Brain microvascular endothelial cell (primary cell): ENCODE measurements around the gene KIAA0232.
A peak's percentile ranks its signal among the peaks of the same experiment; 100 is the strongest.

ENCODE experiments used
- DNase-seq: peaks from one replicate; pipeline ENCODE4 v3.0.0-alpha.2; 2020
- H3K27ac ChIP-seq: fragments of 250-450 bp; sonication (Bioruptor Pico); 2 replicates; pipeline ENCODE4 v1.5.1; 2020; ENCODE audit warnings: mild to moderate bottlenecking, moderate library complexity
- H3K27me3 ChIP-seq: fragments of 250-450 bp; sonication (Bioruptor Pico); replicated peaks from 2 replicates; pipeline ENCODE4 v1.5.1; 2020; ENCODE audit warnings: mild to moderate bottlenecking
- H3K36me3 ChIP-seq: fragments of 250-450 bp; sonication (Bioruptor Pico); replicated peaks from 2 replicates; pipeline ENCODE4 v1.5.1; 2020; ENCODE audit warnings: mild to moderate bottlenecking
- H3K4me3 ChIP-seq: 2 replicates; pipeline ENCODE4 v1.5.1; 2011; ENCODE audit warnings: low read depth, mild to moderate bottlenecking, control low read depth, low read length, moderate library complexity
- CTCF ChIP-seq: IDR thresholded peaks from 2 replicates; pipeline ENCODE4 v1.5.1; 2011; ENCODE audit warnings: low read depth, mild to moderate bottlenecking, moderate library complexity, low read length, control low read depth, inconsistent platforms; ENCODE audit errors: missing control alignments
- in situ Hi-C: cut with HindIII; loops from 2 replicates; pipeline ENCODE4 v1.10.0; 2017; ENCODE audit warnings: low sequenced_read_pairs, low pct_ligation_motif_present

Gene KIAA0232

GRCh38 chr4:6924361-6924779 is 141.8 kb downstream of the KIAA0232 start:
- no peaks in the 10 kb centered on the region for H3K27me3 ChIP-seq
- H3K36me3 ChIP-seq = peaks cover 6% of the 10 kb centered on the region
- no peak overlapping the region for H3K4me3 ChIP-seq
- no peak overlapping the region for H3K27ac ChIP-seq
- TF ChIP-seq CTCF = no peak
- in situ Hi-C loops = no loop called here
- DNase-seq = no peak

GRCh38 chr4:6925357-6925836 is 142.9 kb downstream of the KIAA0232 start:
- TF ChIP-seq CTCF = no peak
- DNase-seq = no peak
- Histone ChIP-seq H3K4me3 (no peak overlapping the region), H3K27ac (no peak overlapping the region), H3K36me3 (peaks cover 6% of the 10 kb centered on the region), H3K27me3 (no peaks in the 10 kb centered on the region)
- in situ Hi-C loops = no loop called here

GRCh38 chr4:6926081-6926480 is 143.6 kb downstream of the KIAA0232 start:
- no peak for TF ChIP-seq CTCF
- in situ Hi-C loops = no loop called here
- Histone ChIP-seq H3K36me3 (peaks cover 6% of the 10 kb centered on the region), H3K27ac (no peak overlapping the region), H3K27me3 (no peaks in the 10 kb centered on the region), H3K4me3 (no peak overlapping the region)
- DNase-seq = no peak

- no peak overlapping the region for H3K27ac ChIP-seq
- in situ Hi-C loops = no loop called here
- peaks cover 6% of the 10 kb centered on the region for H3K36me3 ChIP-seq
- TF ChIP-seq CTCF = no peak
- DNase-seq = peak; percentile 29
- no peaks in the 10 kb centered on the region for H3K27me3 ChIP-seq
- H3K4me3 ChIP-seq = no peak overlapping the region
Measured at GRCh38 chr4:6926681-6927478, 144.4 kb downstream of the KIAA0232 start.

- in situ Hi-C loops = no loop called here
- no peak overlapping the region for H3K4me3 ChIP-seq
- no peak overlapping the region for H3K27ac ChIP-seq
- H3K36me3 ChIP-seq = peaks cover 6% of the 10 kb centered on the region
- DNase-seq = no peak
- no peaks in the 10 kb centered on the region for H3K27me3 ChIP-seq
- TF ChIP-seq CTCF = no peak
Measured at GRCh38 chr4:6928081-6928480, 145.6 kb downstream of the KIAA0232 start.
